ENCODE data around the gene MSI2. TPM values are rescaled to one million over a fixed set of nuclear protein-coding genes. Genes with fewer than 3 reads are reported as not detected.

Gene MSI2
- total RNA-seq, 2 donors from 2014 or later, result 88.3 to 114 TPM

GRCh38 chr17:57724026-57724728 lies 467.9 kb downstream of the MSI2 start:
- Histone ChIP-seq H3K27me3 (ENCODE audit: control insufficient read depth, insufficient read depth, low read length, poor library complexity, severe bottlenecking) (no peaks in the 10 kb centered on the region), H3K36me3 (ENCODE audit: control insufficient read depth, insufficient read depth, low read length) (no peaks in the 10 kb centered on the region), H3K9me3 (ENCODE audit: control insufficient read depth, low read length) (no peaks in the 10 kb centered on the region), H3K4me3 (ENCODE audit: low read length) (no peak overlapping the region), H3K4me1 (ENCODE audit: control insufficient read depth, insufficient read depth, low read length) (no peaks in the 10 kb centered on the region), H3K9ac (ENCODE audit: extremely low read depth, low read length, poor library complexity, severe bottlenecking) (no peak overlapping the region), H3K27ac (ENCODE audit: low read depth, low read length) (peak overlapping the region; percentile 81)
- Mint-ChIP-seq H3K27ac (no peak overlapping the region), H3K36me3 (ENCODE audit: low read depth) (no peaks in the 10 kb centered on the region), H3K4me3 (no peak overlapping the region), H3K27me3 (ENCODE audit: insufficient read depth) (peaks cover 16% of the 10 kb centered on the region), H3K9me3 (no peaks in the 10 kb centered on the region), H3K4me1 (no peaks in the 10 kb centered on the region)
- peak; percentile 69 for DNase-seq
- TF ChIP-seq CTCF (conservative IDR thresholded peaks at IDR 0.05), result no peak
- WGBS, 2 experiments (ENCODE audit: insufficient coverage in 1 of 2, insufficient read length in 1 of 2), result 87 to 91% methylated on average over 9 to 14 of the region's 14 CpGs

- no peaks in the 10 kb centered on the region for H3K9me3 Mint-ChIP-seq
- TF ChIP-seq CTCF (conservative IDR thresholded peaks at IDR 0.05), result no peak
- no peak overlapping the region for H3K27ac Mint-ChIP-seq
- Histone ChIP-seq H3K27me3 (ENCODE audit: control insufficient read depth, insufficient read depth, low read length, poor library complexity, severe bottlenecking) (no peaks in the 10 kb centered on the region), H3K4me3 (ENCODE audit: low read length) (no peak overlapping the region), H3K9ac (ENCODE audit: extremely low read depth, low read length, poor library complexity, severe bottlenecking) (no peak overlapping the region), H3K36me3 (ENCODE audit: control insufficient read depth, insufficient read depth, low read length) (no peaks in the 10 kb centered on the region), H3K4me1 (ENCODE audit: control insufficient read depth, insufficient read depth, low read length) (no peaks in the 10 kb centered on the region), H3K27ac (ENCODE audit: low read depth, low read length) (peak overlapping the region; percentile 81), H3K9me3 (ENCODE audit: control insufficient read depth, low read length) (no peaks in the 10 kb centered on the region)
- WGBS, 2 experiments (ENCODE audit: insufficient coverage in 1 of 2, insufficient read length in 1 of 2), result 93 to 100% methylated on average over 2 to 5 of the region's 5 CpGs
- H3K4me3 Mint-ChIP-seq, result no peak overlapping the region
- DNase-seq, result no peak
- H3K27me3 Mint-ChIP-seq (ENCODE audit: insufficient read depth), result peaks cover 15% of the 10 kb centered on the region
- H3K4me1 Mint-ChIP-seq, result no peaks in the 10 kb centered on the region
- no peaks in the 10 kb centered on the region for H3K36me3 Mint-ChIP-seq (ENCODE audit: low read depth)
Measured at GRCh38 chr17:57724729-57725125, 468.4 kb downstream of the MSI2 start.

GRCh38 chr17:57726213-57726790 lies 470.0 kb downstream of the MSI2 start:
- peaks cover 21% of the 10 kb centered on the region for H3K27me3 Mint-ChIP-seq (ENCODE audit: insufficient read depth)
- WGBS, 2 experiments (ENCODE audit: insufficient coverage in 1 of 2, insufficient read length in 1 of 2), result 89 to 100% methylated on average over 3 to 9 of the region's 9 CpGs
- H3K9me3 Mint-ChIP-seq, result no peaks in the 10 kb centered on the region
- H3K36me3 Mint-ChIP-seq (ENCODE audit: low read depth), result no peaks in the 10 kb centered on the region
- Histone ChIP-seq H3K27me3 (ENCODE audit: control insufficient read depth, insufficient read depth, low read length, poor library complexity, severe bottlenecking) (no peaks in the 10 kb centered on the region), H3K4me3 (ENCODE audit: low read length) (no peak overlapping the region), H3K9me3 (ENCODE audit: control insufficient read depth, low read length) (no peaks in the 10 kb centered on the region), H3K9ac (ENCODE audit: extremely low read depth, low read length, poor library complexity, severe bottlenecking) (no peak overlapping the region), H3K27ac (ENCODE audit: low read depth, low read length) (peak overlapping the region; percentile 85), H3K4me1 (ENCODE audit: control insufficient read depth, insufficient read depth, low read length) (no peaks in the 10 kb centered on the region), H3K36me3 (ENCODE audit: control insufficient read depth, insufficient read depth, low read length) (no peaks in the 10 kb centered on the region)
- no peak for TF ChIP-seq CTCF (conservative IDR thresholded peaks at IDR 0.05)
- H3K27ac Mint-ChIP-seq, result no peak overlapping the region
- H3K4me3 Mint-ChIP-seq, result no peak overlapping the region
- no peaks in the 10 kb centered on the region for H3K4me1 Mint-ChIP-seq
- DNase-seq, result no peak

All from endodermal cell (in vitro differentiated cells).